HFFc6 (cell line): ENCODE results near the gene CENPP. TPM values are rescaled to one million over a fixed set of nuclear protein-coding genes. Genes with fewer than 3 reads are reported as not detected.
A peak's percentile ranks its signal among the peaks of the same experiment; 100 is the strongest.

Experiments
- DNase-seq: peaks from one replicate; pipeline ENCODE4 v3.0.0-alpha.2; 2018
- H3K27ac Mint-ChIP-seq: 2 replicates; pipeline ENCODE4 v1.8.0; 2020; ENCODE audit warnings: mild to moderate bottlenecking, mixed read lengths
- H3K27me3 Mint-ChIP-seq: 2 replicates; pipeline ENCODE4 v1.8.0; 2021; ENCODE audit warnings: mild to moderate bottlenecking, moderate library complexity, mixed read lengths; ENCODE audit not compliant: insufficient read depth
- H3K36me3 Mint-ChIP-seq: 2 replicates; pipeline ENCODE4 v1.8.0; 2021; ENCODE audit warnings: low read depth, mixed read lengths
- H3K4me1 Mint-ChIP-seq: 2 replicates; pipeline ENCODE4 v1.8.0; 2020; ENCODE audit warnings: low read depth, mixed read lengths
- H3K4me3 Mint-ChIP-seq: 2 replicates; pipeline ENCODE4 v1.8.0; 2020; ENCODE audit warnings: mild to moderate bottlenecking, moderate library complexity, mixed read lengths
- H3K9me3 Mint-ChIP-seq: 2 replicates; pipeline ENCODE4 v1.8.0; 2020; ENCODE audit warnings: mild to moderate bottlenecking, mixed read lengths
- CTCF ChIP-seq: fragments of 200-600 bp; sonication (generic); IDR thresholded peaks from 2 replicates; pipeline ENCODE4 v1.5.0; 2021; ENCODE audit warnings: antibody characterized with exemption, mild to moderate bottlenecking
- total RNA-seq, 6 experiments: library from RNA; stranded (reverse); fragmentation: NEBNext Ultra II Directional; extraction: Animal tissue kit (Norgen Biotek cat#: 25700); gene quantifications; 2 replicates in 1 of 6; 3 replicates in 5 of 6; pipeline ENCODE4 v1.2.3, GENCODE V29; 2021

CENPP gene
- total RNA-seq, 6 experiments from 2014 or later: 3.0 to 7.0 (median 6.0) TPM

GRCh38 chr9:92632641-92633040 is 306.9 kb downstream of the CENPP start:
- Mint-ChIP-seq H3K27ac (no peak overlapping the region), H3K4me1 (peaks cover 5% of the 10 kb centered on the region)
- TF ChIP-seq CTCF: no peak

GRCh38 chr9:92633614-92634278 is 308.0 kb downstream of the CENPP start:
- H3K27me3 Mint-ChIP-seq: no peaks in the 10 kb centered on the region
- TF ChIP-seq CTCF: no peak
- H3K36me3 Mint-ChIP-seq: peaks cover 13% of the 10 kb centered on the region
- H3K27ac Mint-ChIP-seq: no peak overlapping the region
- H3K4me1 Mint-ChIP-seq: peaks cover 5% of the 10 kb centered on the region
- no peak for DNase-seq
- H3K9me3 Mint-ChIP-seq: no peaks in the 10 kb centered on the region
- no peak overlapping the region for H3K4me3 Mint-ChIP-seq

More at GRCh38 chr9:92632641-92633040, 306.9 kb downstream of the CENPP start:
- H3K36me3 Mint-ChIP-seq: peaks cover 22% of the 10 kb centered on the region
- H3K4me3 Mint-ChIP-seq: no peak overlapping the region
- H3K9me3 Mint-ChIP-seq: no peaks in the 10 kb centered on the region
- no peaks in the 10 kb centered on the region for H3K27me3 Mint-ChIP-seq
- no peak for DNase-seq

GRCh38 chr9:92634712-92635605 is 309.2 kb downstream of the CENPP start:
- Mint-ChIP-seq H3K27me3 (no peaks in the 10 kb centered on the region), H3K4me3 (no peak overlapping the region), H3K9me3 (no peaks in the 10 kb centered on the region), H3K4me1 (peaks cover 5% of the 10 kb centered on the region), H3K36me3 (peaks cover 8% of the 10 kb centered on the region), H3K27ac (peak overlapping the region; percentile 67; the same call in 1 of the 2 replicates)
- peak; percentile 95 for TF ChIP-seq CTCF
- DNase-seq: peak; percentile 68

GRCh38 chr9:92635760-92636159 is 310.0 kb downstream of the CENPP start:
- H3K4me3 Mint-ChIP-seq: no peak overlapping the region
- no peaks in the 10 kb centered on the region for H3K27me3 Mint-ChIP-seq
- no peak overlapping the region for H3K27ac Mint-ChIP-seq
- no peak for DNase-seq
- peaks cover 4% of the 10 kb centered on the region for H3K36me3 Mint-ChIP-seq
- H3K9me3 Mint-ChIP-seq: no peaks in the 10 kb centered on the region
- TF ChIP-seq CTCF: no peak
- H3K4me1 Mint-ChIP-seq: peaks cover 5% of the 10 kb centered on the region

GRCh38 chr9:92636627-92637026 is 310.9 kb downstream of the CENPP start:
- no peak overlapping the region for H3K4me3 Mint-ChIP-seq
- no peaks in the 10 kb centered on the region for H3K9me3 Mint-ChIP-seq
- no peak overlapping the region for H3K27ac Mint-ChIP-seq
- peaks cover 5% of the 10 kb centered on the region for H3K4me1 Mint-ChIP-seq
- H3K36me3 Mint-ChIP-seq: peaks cover 7% of the 10 kb centered on the region
- peak; percentile 57 for TF ChIP-seq CTCF
- DNase-seq: no peak
- peaks cover under 1% of the 10 kb centered on the region; the same call in 1 of the 2 replicates for H3K27me3 Mint-ChIP-seq
